Stimulated activated CD8-positive, alpha-beta memory T cell treated with anti-CD3 and anti-CD28 coated beads, Interleukin-4, amount 100 ng/mL, for 48 hours (primary cell): ENCODE results near the gene SLC38A6.

Experiments used
- DNase-seq: peaks from one replicate; pipeline ENCODE4 v3.0.0-alpha.2; 2020

The SLC38A6 gene

GRCh38 chr14:60981633-60982455 is 799 bp downstream of the SLC38A6 start:
- no peak for DNase-seq

GRCh38 chr14:60984196-60984595 is 3.2 kb downstream of the SLC38A6 start:
- no peak for DNase-seq

- no peak for DNase-seq
Measured at GRCh38 chr14:60986500-60986899, 5.5 kb downstream of the SLC38A6 start.

GRCh38 chr14:60989599-60989998 is 8.6 kb downstream of the SLC38A6 start:
- no peak for DNase-seq

GRCh38 chr14:60998617-60999016 is 17.6 kb downstream of the SLC38A6 start:
- no peak for DNase-seq

GRCh38 chr14:60999536-60999935 is 18.5 kb downstream of the SLC38A6 start:
- no peak for DNase-seq

- no peak for DNase-seq
Measured at GRCh38 chr14:61003571-61003970, 22.5 kb downstream of the SLC38A6 start.

- DNase-seq = no peak
Measured at GRCh38 chr14:61019537-61019936, 38.5 kb downstream of the SLC38A6 start.

- peak; percentile 52 for DNase-seq
Measured at GRCh38 chr14:61025251-61026223, 44.5 kb downstream of the SLC38A6 start.

- DNase-seq = no peak
Measured at GRCh38 chr14:61026526-61026925, 45.5 kb downstream of the SLC38A6 start.

GRCh38 chr14:61031026-61031425 is 50.0 kb downstream of the SLC38A6 start:
- DNase-seq = no peak

- no peak for DNase-seq
Measured at GRCh38 chr14:61033054-61033453, 52.0 kb downstream of the SLC38A6 start.

GRCh38 chr14:61033855-61034254 is 52.8 kb downstream of the SLC38A6 start:
- no peak for DNase-seq

GRCh38 chr14:61034416-61035120 is 53.5 kb downstream of the SLC38A6 start:
- DNase-seq = no peak

- no peak for DNase-seq
Measured at GRCh38 chr14:61037215-61037614, 56.2 kb downstream of the SLC38A6 start.

- DNase-seq = no peak
Measured at GRCh38 chr14:61041704-61042103, 60.7 kb downstream of the SLC38A6 start.

GRCh38 chr14:61042220-61042619 is 61.2 kb downstream of the SLC38A6 start:
- no peak for DNase-seq

GRCh38 chr14:61043506-61043905 is 62.5 kb downstream of the SLC38A6 start:
- DNase-seq = no peak

GRCh38 chr14:61047021-61047420 is 66.0 kb downstream of the SLC38A6 start:
- no peak for DNase-seq

GRCh38 chr14:61048640-61049039 is 67.6 kb downstream of the SLC38A6 start:
- DNase-seq = no peak

GRCh38 chr14:61050417-61050816 is 69.4 kb downstream of the SLC38A6 start:
- no peak for DNase-seq

- no peak for DNase-seq
Measured at GRCh38 chr14:61051051-61051450, 70.0 kb downstream of the SLC38A6 start.

GRCh38 chr14:61051621-61052020 is 70.6 kb downstream of the SLC38A6 start:
- no peak for DNase-seq
